Measurements from ENCODE around the gene POC1A. TPM values are rescaled to one million over a fixed set of nuclear protein-coding genes. Genes with fewer than 3 reads are reported as not detected.

POC1A gene
- total and polyA plus RNA-seq, 10 of the 15 experiments (the other 5 are each of a cell fraction or from before 2014, with no cell fraction given) = 8.5 to 49.8 (median 23.5) TPM

GRCh38 chr3:52031896-52032295 is 122.3 kb downstream of the POC1A start:
- Histone ChIP-seq H3K9ac (ENCODE audit: control insufficient read depth, insufficient read depth, low read length) (no peak overlapping the region), H3K4me2 (ENCODE audit: control insufficient read depth, insufficient read depth) (no peak overlapping the region), H3K36me3 (ENCODE audit: control insufficient read depth in 2 of 2, insufficient read depth in 2 of 2, low read length in 1 of 2) (no peaks in the 10 kb centered on the region), H4K20me1 (ENCODE audit: control insufficient read depth, insufficient read depth) (no peaks in the 10 kb centered on the region), H3K4me1 (ENCODE audit: control insufficient read depth, insufficient read depth, low read length) (peaks cover 7% of the 10 kb centered on the region; the same call in 1 of the 2 replicates), H3K79me2 (ENCODE audit: control insufficient read depth, insufficient read depth, low read length) (no peaks in the 10 kb centered on the region), H3K4me3 (no peak overlapping the region), H3K27ac (ENCODE audit: control insufficient read depth, insufficient read depth) (no peak overlapping the region), H3K9me3 (replicated peaks; ENCODE audit: control insufficient read depth, insufficient read depth, low read length) (no peaks in the 10 kb centered on the region; the same call in 2 of the 3 replicates), H2AFZ (ENCODE audit: control insufficient read depth, low read depth, low read length) (no peak overlapping the region), H3K27me3 (replicated peaks in 1 of 2; ENCODE audit: control insufficient read depth in 2 of 2, insufficient read depth in 2 of 2, low read length in 1 of 2) (no peaks in the 10 kb centered on the region)
- FAIRE-seq = no peak
- CTCF ChIA-PET = interaction anchor here (1.2 to 1.9 kb wide), 3 partner anchors 22 to 31 kb away, joined by 4 to 6 read pairs (median 4); no protein-coding TSS in a partner anchor
- DNase-seq (ENCODE audit: low read depth, low spot score) = no peak
- POLR2A ChIA-PET = interaction anchor here (0.9 kb wide), 1 partner anchor 20 kb away, joined by 4 read pairs; no protein-coding TSS in a partner anchor
- 72% methylated on average over 10 of the region's 10 CpGs for WGBS (ENCODE audit: insufficient coverage, insufficient replicate concordance, low lambda C conversion rate, missing lambda C conversion rate)
- TF ChIP-seq IKZF1 (conservative IDR thresholded peaks at IDR 0.05) (no peak), CTCF (IDR thresholded peaks at IDR 0.05 in 2 of 3, conservative IDR thresholded peaks at IDR 0.05 in 1 of 3; ENCODE audit: control insufficient read depth in 2 of 3, extremely low read depth in 1 of 3, insufficient read depth in 1 of 3, low read depth in 3 of 3, low read length in 3 of 3) (no peak), BHLHE40 (IDR thresholded peaks at IDR 0.05; ENCODE audit: borderline replicate concordance in 1 of 2, low read depth in 2 of 2, low read length in 1 of 2) (no peak), RFX5 (IDR thresholded peaks at IDR 0.05; ENCODE audit: low read depth, low read length) (no peak), PBX3 (IDR thresholded peaks at IDR 0.05; ENCODE audit: insufficient replicate concordance, low read depth, low read length) (no peak), CHD4 (IDR thresholded peaks at IDR 0.05) (no peak), NR2F1 (conservative IDR thresholded peaks at IDR 0.05) (no peak), SMARCA5 (IDR thresholded peaks at IDR 0.05) (no peak), ASH2L (IDR thresholded peaks at IDR 0.05; ENCODE audit: borderline replicate concordance, low read depth) (no peak), CUX1 (IDR thresholded peaks at IDR 0.05; ENCODE audit: insufficient replicate concordance, low read depth, low read length) (no peak), ZNF24 (IDR thresholded peaks at IDR 0.05) (no peak), GATAD2B (conservative IDR thresholded peaks at IDR 0.05; ENCODE audit: low read depth) (no peak), WRNIP1 (IDR thresholded peaks at IDR 0.05; ENCODE audit: borderline replicate concordance, low read depth, low read length) (no peak), FOXM1 (IDR thresholded peaks at IDR 0.05; ENCODE audit: low read depth, low read length) (no peak)
- BruUV-seq (replicated peaks) = no TSS peak
- ATAC-seq = no peak
- intact Hi-C loops (cut with micrococcal nuclease; ENCODE audit: unreplicated experiment) = no loop called here
- RAD21 ChIA-PET (ENCODE audit: unreplicated experiment) = no interaction called here
- SMC1A ChIA-PET (ENCODE audit: uncharacterized antibody, unreplicated experiment) = interaction anchor here (1.0 to 1.2 kb wide), 2 partner anchors 8 to 20 kb away, joined by 3 read pairs; no protein-coding TSS in a partner anchor
- in situ Hi-C loops (cut with MboI) = no loop called here

Data from GM12878 (cell line).